ENCODE results near the gene AFAP1. TPM values are rescaled to one million over a fixed set of nuclear protein-coding genes. Genes with fewer than 3 reads are reported as not detected.

AFAP1 gene
- total RNA-seq, 2 donors from 2014 or later: 18.2 to 22.5 TPM

GRCh38 chr4:7885216-7886006 lies 54.2 kb downstream of the AFAP1 start:
- 90 to 92% methylated on average over 11 to 16 of the region's 16 CpGs for WGBS, 2 experiments (ENCODE audit: insufficient coverage in 1 of 2, insufficient read length in 1 of 2)
- Histone ChIP-seq H3K4me3 (ENCODE audit: low read length) (no peak overlapping the region), H3K27me3 (ENCODE audit: control insufficient read depth, insufficient read depth, low read length, poor library complexity, severe bottlenecking) (no peaks in the 10 kb centered on the region), H3K27ac (ENCODE audit: low read depth, low read length) (no peak overlapping the region), H3K9ac (ENCODE audit: extremely low read depth, low read length, poor library complexity, severe bottlenecking) (no peak overlapping the region), H3K9me3 (ENCODE audit: control insufficient read depth, low read length) (peaks cover 30% of the 10 kb centered on the region), H3K4me1 (ENCODE audit: control insufficient read depth, insufficient read depth, low read length) (no peaks in the 10 kb centered on the region), H3K36me3 (ENCODE audit: control insufficient read depth, insufficient read depth, low read length) (peaks cover 7% of the 10 kb centered on the region)
- H3K9me3 Mint-ChIP-seq: peaks cover 18% of the 10 kb centered on the region
- no peak for TF ChIP-seq CTCF (conservative IDR thresholded peaks at IDR 0.05)
- H3K27ac Mint-ChIP-seq: no peak overlapping the region
- peaks cover 9% of the 10 kb centered on the region for H3K36me3 Mint-ChIP-seq (ENCODE audit: low read depth)
- H3K27me3 Mint-ChIP-seq (ENCODE audit: insufficient read depth): no peaks in the 10 kb centered on the region
- DNase-seq: no peak
- peaks cover 14% of the 10 kb centered on the region for H3K4me1 Mint-ChIP-seq
- no peak overlapping the region for H3K4me3 Mint-ChIP-seq

GRCh38 chr4:7880683-7881082 lies 59.0 kb downstream of the AFAP1 start:
- no peak overlapping the region for H3K27ac Mint-ChIP-seq
- no peak for TF ChIP-seq CTCF (conservative IDR thresholded peaks at IDR 0.05)
- Histone ChIP-seq H3K4me3 (ENCODE audit: low read length) (no peak overlapping the region), H3K9me3 (ENCODE audit: control insufficient read depth, low read length) (peaks cover 8% of the 10 kb centered on the region), H3K9ac (ENCODE audit: extremely low read depth, low read length, poor library complexity, severe bottlenecking) (no peak overlapping the region), H3K4me1 (ENCODE audit: control insufficient read depth, insufficient read depth, low read length) (peaks cover 3% of the 10 kb centered on the region), H3K36me3 (ENCODE audit: control insufficient read depth, insufficient read depth, low read length) (peaks cover 5% of the 10 kb centered on the region), H3K27ac (ENCODE audit: low read depth, low read length) (no peak overlapping the region), H3K27me3 (ENCODE audit: control insufficient read depth, insufficient read depth, low read length, poor library complexity, severe bottlenecking) (no peaks in the 10 kb centered on the region)
- H3K4me3 Mint-ChIP-seq: no peak overlapping the region
- DNase-seq: peak; percentile 45
- no peaks in the 10 kb centered on the region for H3K27me3 Mint-ChIP-seq (ENCODE audit: insufficient read depth)
- WGBS, 2 experiments (ENCODE audit: insufficient coverage in 1 of 2, insufficient read length in 1 of 2): 87 to 100% methylated on average over 5 to 7 of the region's 7 CpGs
- H3K4me1 Mint-ChIP-seq: peaks cover 15% of the 10 kb centered on the region
- peaks cover 2% of the 10 kb centered on the region for H3K36me3 Mint-ChIP-seq (ENCODE audit: low read depth)
- no peaks in the 10 kb centered on the region for H3K9me3 Mint-ChIP-seq

GRCh38 chr4:7879127-7879526 lies 60.5 kb downstream of the AFAP1 start:
- Mint-ChIP-seq H3K9me3 (peaks cover 2% of the 10 kb centered on the region), H3K36me3 (ENCODE audit: low read depth) (no peaks in the 10 kb centered on the region), H3K4me1 (peaks cover 15% of the 10 kb centered on the region), H3K27ac (no peak overlapping the region), H3K4me3 (no peak overlapping the region), H3K27me3 (ENCODE audit: insufficient read depth) (no peaks in the 10 kb centered on the region)
- 91 to 100% methylated on average over 2 to 6 of the region's 6 CpGs for WGBS, 2 experiments (ENCODE audit: insufficient coverage in 1 of 2, insufficient read length in 1 of 2)
- H3K36me3 ChIP-seq (ENCODE audit: control insufficient read depth, insufficient read depth, low read length): no peaks in the 10 kb centered on the region
- H3K27ac ChIP-seq (ENCODE audit: low read depth, low read length): no peak overlapping the region
- no peak for TF ChIP-seq CTCF (conservative IDR thresholded peaks at IDR 0.05)
- no peak overlapping the region for H3K9ac ChIP-seq (ENCODE audit: extremely low read depth, low read length, poor library complexity, severe bottlenecking)
- H3K4me3 ChIP-seq (ENCODE audit: low read length): no peak overlapping the region
- peaks cover 3% of the 10 kb centered on the region for H3K4me1 ChIP-seq (ENCODE audit: control insufficient read depth, insufficient read depth, low read length)
- DNase-seq: peak; percentile 14
- no peaks in the 10 kb centered on the region for H3K27me3 ChIP-seq (ENCODE audit: control insufficient read depth, insufficient read depth, low read length, poor library complexity, severe bottlenecking)
- H3K9me3 ChIP-seq (ENCODE audit: control insufficient read depth, low read length): peaks cover 9% of the 10 kb centered on the region
